ENCODE data around the gene LCNL1. TPM values are rescaled to one million over a fixed set of nuclear protein-coding genes. Genes with fewer than 3 reads are reported as not detected.

The LCNL1 gene
- total and polyA plus RNA-seq, 10 of the 15 experiments (the other 5 are each of a cell fraction or from before 2014, with no cell fraction given) = not detected

DNA sequence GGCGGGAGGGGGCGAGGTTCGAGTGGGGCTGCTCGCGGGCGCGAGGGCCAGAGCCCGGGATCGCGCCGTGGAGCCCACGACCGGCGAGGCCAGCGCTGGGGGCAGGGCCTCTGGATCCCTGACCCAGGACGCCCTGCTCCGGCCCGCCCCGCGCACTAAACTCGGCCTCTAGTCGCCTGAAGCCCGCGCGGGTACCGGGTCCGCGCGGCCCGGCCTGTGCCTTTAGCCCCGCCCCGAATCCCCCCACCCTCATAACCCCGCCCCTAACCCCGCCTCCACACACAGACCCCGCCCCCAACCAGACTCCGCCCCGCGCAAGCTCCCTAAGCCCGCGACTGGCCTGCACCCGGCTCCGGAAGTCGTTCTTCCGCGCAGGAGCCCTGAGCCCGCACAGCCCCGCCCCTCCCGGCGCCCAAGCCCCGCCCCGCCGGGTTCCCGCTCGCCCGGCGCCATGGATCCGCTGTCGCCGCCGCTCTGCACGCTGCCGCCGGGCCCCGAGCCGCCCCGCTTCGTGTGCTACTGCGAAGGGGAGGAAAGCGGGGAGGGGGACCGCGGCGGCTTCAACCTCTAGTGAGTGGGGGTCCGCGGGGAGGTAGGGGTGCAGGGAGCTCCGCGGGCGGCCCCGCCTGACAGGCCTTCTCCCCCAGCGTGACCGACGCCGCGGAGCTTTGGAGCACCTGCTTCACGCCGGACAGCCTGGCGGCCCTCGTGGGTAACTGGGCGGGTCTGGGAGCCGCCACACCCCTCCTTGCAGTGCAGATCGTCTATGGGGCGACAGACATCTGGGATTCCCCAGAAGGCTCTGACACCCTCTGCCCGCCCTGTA is 9.4 kb downstream of the LCNL1 start, which contains the start of gene PAXX (continued):
- no peak for TF ChIP-seq PAX5 (IDR thresholded peaks at IDR 0.05; ENCODE audit: borderline replicate concordance, low read depth, low read length)
- TF ChIP-seq, protein P1, sequence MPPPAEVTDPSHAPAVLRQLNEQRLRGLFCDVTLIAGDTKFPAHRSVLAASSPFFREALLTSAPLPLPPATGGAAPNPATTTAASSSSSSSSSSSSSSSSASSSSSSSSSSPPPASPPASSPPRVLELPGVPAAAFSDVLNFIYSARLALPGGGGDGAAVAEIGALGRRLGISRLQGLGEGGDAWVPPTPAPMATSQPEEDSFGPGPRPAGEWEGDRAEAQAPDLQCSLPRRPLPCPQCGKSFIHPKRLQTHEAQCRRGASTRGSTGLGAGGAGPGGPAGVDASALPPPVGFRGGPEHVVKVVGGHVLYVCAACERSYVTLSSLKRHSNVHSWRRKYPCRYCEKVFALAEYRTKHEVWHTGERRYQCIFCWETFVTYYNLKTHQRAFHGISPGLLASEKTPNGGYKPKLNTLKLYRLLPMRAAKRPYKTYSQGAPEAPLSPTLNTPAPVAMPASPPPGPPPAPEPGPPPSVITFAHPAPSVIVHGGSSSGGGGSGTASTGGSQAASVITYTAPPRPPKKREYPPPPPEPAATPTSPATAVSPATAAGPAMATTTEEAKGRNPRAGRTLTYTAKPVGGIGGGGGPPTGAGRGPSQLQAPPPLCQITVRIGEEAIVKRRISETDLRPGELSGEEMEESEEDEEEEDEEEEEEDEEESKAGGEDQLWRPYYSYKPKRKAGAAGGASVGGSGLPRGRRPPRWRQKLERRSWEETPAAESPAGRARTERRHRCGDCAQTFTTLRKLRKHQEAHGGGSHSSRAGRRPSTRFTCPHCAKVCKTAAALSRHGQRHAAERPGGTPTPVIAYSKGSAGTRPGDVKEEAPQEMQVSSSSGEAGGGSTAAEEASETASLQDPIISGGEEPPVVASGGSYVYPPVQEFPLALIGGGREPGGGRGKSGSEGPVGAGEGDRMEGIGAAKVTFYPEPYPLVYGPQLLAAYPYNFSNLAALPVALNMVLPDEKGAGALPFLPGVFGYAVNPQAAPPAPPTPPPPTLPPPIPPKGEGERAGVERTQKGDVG (CRISPR knock-in tag; IDR thresholded peaks at IDR 0.05) = no peak
- no peak for TF ChIP-seq MYB (IDR thresholded peaks at IDR 0.05; ENCODE audit: borderline replicate concordance, low read depth, low read length)
- TF ChIP-seq CBFB (IDR thresholded peaks at IDR 0.05; ENCODE audit: low read depth) = no peak
- no peak for TF ChIP-seq ZNF217 (IDR thresholded peaks at IDR 0.05)
- peak; percentile 72 for TF ChIP-seq SMARCA5 (IDR thresholded peaks at IDR 0.05)
- TF ChIP-seq MEF2B (IDR thresholded peaks at IDR 0.05; ENCODE audit: partially characterized antibody, poor library complexity, severe bottlenecking) = no peak
- TF ChIP-seq, protein P2, sequence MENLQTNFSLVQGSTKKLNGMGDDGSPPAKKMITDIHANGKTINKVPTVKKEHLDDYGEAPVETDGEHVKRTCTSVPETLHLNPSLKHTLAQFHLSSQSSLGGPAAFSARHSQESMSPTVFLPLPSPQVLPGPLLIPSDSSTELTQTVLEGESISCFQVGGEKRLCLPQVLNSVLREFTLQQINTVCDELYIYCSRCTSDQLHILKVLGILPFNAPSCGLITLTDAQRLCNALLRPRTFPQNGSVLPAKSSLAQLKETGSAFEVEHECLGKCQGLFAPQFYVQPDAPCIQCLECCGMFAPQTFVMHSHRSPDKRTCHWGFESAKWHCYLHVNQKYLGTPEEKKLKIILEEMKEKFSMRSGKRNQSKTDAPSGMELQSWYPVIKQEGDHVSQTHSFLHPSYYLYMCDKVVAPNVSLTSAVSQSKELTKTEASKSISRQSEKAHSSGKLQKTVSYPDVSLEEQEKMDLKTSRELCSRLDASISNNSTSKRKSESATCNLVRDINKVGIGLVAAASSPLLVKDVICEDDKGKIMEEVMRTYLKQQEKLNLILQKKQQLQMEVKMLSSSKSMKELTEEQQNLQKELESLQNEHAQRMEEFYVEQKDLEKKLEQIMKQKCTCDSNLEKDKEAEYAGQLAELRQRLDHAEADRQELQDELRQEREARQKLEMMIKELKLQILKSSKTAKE (IDR thresholded peaks at IDR 0.05; ENCODE audit: low read depth, poor library complexity, severe bottlenecking) = no peak
- no peak for TF ChIP-seq ZNF274 (IDR thresholded peaks at IDR 0.05; ENCODE audit: insufficient read depth, insufficient read length)
- TF ChIP-seq ZSCAN29 (IDR thresholded peaks at IDR 0.05) = no peak
- TF ChIP-seq, protein P3, sequence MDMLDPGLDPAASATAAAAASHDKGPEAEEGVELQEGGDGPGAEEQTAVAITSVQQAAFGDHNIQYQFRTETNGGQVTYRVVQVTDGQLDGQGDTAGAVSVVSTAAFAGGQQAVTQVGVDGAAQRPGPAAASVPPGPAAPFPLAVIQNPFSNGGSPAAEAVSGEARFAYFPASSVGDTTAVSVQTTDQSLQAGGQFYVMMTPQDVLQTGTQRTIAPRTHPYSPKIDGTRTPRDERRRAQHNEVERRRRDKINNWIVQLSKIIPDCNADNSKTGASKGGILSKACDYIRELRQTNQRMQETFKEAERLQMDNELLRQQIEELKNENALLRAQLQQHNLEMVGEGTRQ (IDR thresholded peaks at IDR 0.05; ENCODE audit: borderline replicate concordance, low read depth, low read length) = no peak
- TF ChIP-seq, protein P4, sequence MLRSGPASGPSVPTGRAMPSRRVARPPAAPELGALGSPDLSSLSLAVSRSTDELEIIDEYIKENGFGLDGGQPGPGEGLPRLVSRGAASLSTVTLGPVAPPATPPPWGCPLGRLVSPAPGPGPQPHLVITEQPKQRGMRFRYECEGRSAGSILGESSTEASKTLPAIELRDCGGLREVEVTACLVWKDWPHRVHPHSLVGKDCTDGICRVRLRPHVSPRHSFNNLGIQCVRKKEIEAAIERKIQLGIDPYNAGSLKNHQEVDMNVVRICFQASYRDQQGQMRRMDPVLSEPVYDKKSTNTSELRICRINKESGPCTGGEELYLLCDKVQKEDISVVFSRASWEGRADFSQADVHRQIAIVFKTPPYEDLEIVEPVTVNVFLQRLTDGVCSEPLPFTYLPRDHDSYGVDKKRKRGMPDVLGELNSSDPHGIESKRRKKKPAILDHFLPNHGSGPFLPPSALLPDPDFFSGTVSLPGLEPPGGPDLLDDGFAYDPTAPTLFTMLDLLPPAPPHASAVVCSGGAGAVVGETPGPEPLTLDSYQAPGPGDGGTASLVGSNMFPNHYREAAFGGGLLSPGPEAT (IDR thresholded peaks at IDR 0.05; ENCODE audit: low read depth) = no peak
- no peak for TF ChIP-seq PAX8 (IDR thresholded peaks at IDR 0.05)
- TF ChIP-seq, protein P5, sequence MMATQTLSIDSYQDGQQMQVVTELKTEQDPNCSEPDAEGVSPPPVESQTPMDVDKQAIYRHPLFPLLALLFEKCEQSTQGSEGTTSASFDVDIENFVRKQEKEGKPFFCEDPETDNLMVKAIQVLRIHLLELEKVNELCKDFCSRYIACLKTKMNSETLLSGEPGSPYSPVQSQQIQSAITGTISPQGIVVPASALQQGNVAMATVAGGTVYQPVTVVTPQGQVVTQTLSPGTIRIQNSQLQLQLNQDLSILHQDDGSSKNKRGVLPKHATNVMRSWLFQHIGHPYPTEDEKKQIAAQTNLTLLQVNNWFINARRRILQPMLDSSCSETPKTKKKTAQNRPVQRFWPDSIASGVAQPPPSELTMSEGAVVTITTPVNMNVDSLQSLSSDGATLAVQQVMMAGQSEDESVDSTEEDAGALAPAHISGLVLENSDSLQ (IDR thresholded peaks at IDR 0.05) = peak; percentile 40
- TF ChIP-seq SIN3A (IDR thresholded peaks at IDR 0.05; ENCODE audit: low read depth, low read length) = no peak; the same call in 1 of the 2 replicates
- no peak for TF ChIP-seq FOS (IDR thresholded peaks at IDR 0.05; ENCODE audit: borderline replicate concordance, extremely low read depth, insufficient read length)
- no peak for TF ChIP-seq FOXK2 (IDR thresholded peaks at IDR 0.05)
- no peak for TF ChIP-seq TAF1 (IDR thresholded peaks at IDR 0.05; ENCODE audit: borderline replicate concordance, low read depth, low read length)
- TF ChIP-seq SMAD1 (IDR thresholded peaks at IDR 0.05; ENCODE audit: low read depth, partially characterized antibody) = no peak
- no peak for TF ChIP-seq MTA3 (IDR thresholded peaks at IDR 0.05; ENCODE audit: borderline replicate concordance, low read length)
- TF ChIP-seq ZZZ3 (IDR thresholded peaks at IDR 0.05; ENCODE audit: control insufficient read depth, insufficient read length, low read depth) = no peak
- no peak for TF ChIP-seq CREB1 (IDR thresholded peaks at IDR 0.05; ENCODE audit: low read depth)
